Panc1 (cell line): Measurements from ENCODE around the gene HABP4.

Source experiments
- CTCF ChIP-seq: fragments of 450-650 bp; IDR thresholded peaks from 2 replicates; pipeline ENCODE4 v1.5.1; 2017; ENCODE audit warnings: mild to moderate bottlenecking
- POLR2AphosphoS5 ChIP-seq: IDR thresholded peaks from 2 replicates; pipeline ENCODE4 v1.6.1; 2012; ENCODE audit warnings: mild to moderate bottlenecking, low read depth, low read length, moderate library complexity
- SIN3A ChIP-seq: IDR thresholded peaks from 2 replicates; pipeline ENCODE4 v1.6.1; 2012; ENCODE audit warnings: low read depth, mild to moderate bottlenecking, low read length, moderate library complexity, borderline replicate concordance; ENCODE audit not compliant: insufficient read depth
- TCF7L2 ChIP-seq: IDR thresholded peaks from 2 replicates; pipeline ENCODE4 v1.6.1; 2011; ENCODE audit warnings: mild to moderate bottlenecking, low read depth, low read length, inconsistent platforms

- no peak for TF ChIP-seq CTCF
- TF ChIP-seq POLR2AphosphoS5, result no peak
- no peak for TF ChIP-seq TCF7L2
- no peak for TF ChIP-seq SIN3A
These were observed 64.3 kb downstream of the HABP4 start for GRCh38 chr9:96514108-96514799.
